HFF-Myc (cell line): ENCODE results near the gene APCDD1L.

Source experiments
- DNase-seq: peaks from one replicate; pipeline ENCODE4 v3.0.0-alpha.2; 2011; ENCODE audit warnings: low read depth; ENCODE audit errors: extremely low read depth
- H3K4me3 ChIP-seq: replicated peaks from 2 replicates; pipeline ENCODE4 v1.5.1; 2011; ENCODE audit warnings: low read depth, mild to moderate bottlenecking, control low read depth, low read length
- CTCF ChIP-seq: IDR thresholded peaks from 2 replicates; pipeline ENCODE4 v1.5.1; 2012; ENCODE audit warnings: mild to moderate bottlenecking, low read depth, low read length, control low read depth; ENCODE audit errors: missing control alignments

The APCDD1L gene

DNA sequence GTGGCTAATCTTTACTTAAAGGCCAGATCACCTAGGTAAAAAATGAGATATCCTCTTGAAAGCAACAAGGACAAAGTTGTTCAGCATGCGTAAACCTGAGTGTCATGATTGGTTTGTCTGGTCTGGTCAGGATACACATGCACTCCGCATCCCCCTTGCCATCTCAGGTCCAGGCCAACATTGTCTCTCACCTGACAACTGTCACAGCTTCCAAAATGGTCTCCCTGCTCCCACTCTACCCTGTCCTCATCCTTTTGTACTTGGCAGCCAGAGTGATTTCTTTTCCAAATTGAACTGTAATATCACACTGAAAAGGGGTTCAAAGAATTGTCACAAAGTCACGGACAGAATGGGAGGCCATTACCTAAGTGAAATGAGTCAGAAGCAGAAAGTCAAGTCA is 21.1 kb upstream of the APCDD1L start:
- TF ChIP-seq CTCF = no peak
- no peak for DNase-seq
- H3K4me3 ChIP-seq = no peak overlapping the region

GRCh38 chr20:58531657-58532056 is 16.5 kb upstream of the APCDD1L start:
- no peak for TF ChIP-seq CTCF
- no peak overlapping the region for H3K4me3 ChIP-seq
- DNase-seq = no peak

DNA sequence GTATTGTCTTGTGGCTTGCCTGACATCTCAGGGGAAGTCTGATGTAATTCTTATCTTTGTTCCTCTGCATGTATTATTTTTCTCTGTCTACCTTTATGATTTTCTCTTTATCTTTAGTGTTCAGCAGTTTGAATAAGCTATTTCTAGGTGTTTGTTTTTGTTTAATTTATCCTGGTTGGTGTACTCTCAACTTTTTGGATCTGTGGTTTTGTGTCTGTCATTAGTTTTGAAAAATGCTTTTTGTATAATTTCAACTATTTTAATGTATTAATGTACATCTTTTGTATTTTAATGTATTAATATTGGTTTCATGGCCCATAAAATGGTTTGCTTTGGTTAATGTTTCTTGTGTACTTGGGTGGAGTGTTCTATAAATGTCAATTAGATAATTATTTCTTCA is 15.9 kb upstream of the APCDD1L start:
- H3K4me3 ChIP-seq = no peak overlapping the region
- TF ChIP-seq CTCF = no peak
- DNase-seq = no peak

- no peak for DNase-seq
- TF ChIP-seq CTCF = no peak
- H3K4me3 ChIP-seq = no peak overlapping the region
Observed at GRCh38 chr20:58528412-58528811, 13.2 kb upstream of the APCDD1L start.

- H3K4me3 ChIP-seq = no peak overlapping the region
- DNase-seq = no peak
- no peak for TF ChIP-seq CTCF
Observed at GRCh38 chr20:58526411-58526810, 11.2 kb upstream of the APCDD1L start.

DNA sequence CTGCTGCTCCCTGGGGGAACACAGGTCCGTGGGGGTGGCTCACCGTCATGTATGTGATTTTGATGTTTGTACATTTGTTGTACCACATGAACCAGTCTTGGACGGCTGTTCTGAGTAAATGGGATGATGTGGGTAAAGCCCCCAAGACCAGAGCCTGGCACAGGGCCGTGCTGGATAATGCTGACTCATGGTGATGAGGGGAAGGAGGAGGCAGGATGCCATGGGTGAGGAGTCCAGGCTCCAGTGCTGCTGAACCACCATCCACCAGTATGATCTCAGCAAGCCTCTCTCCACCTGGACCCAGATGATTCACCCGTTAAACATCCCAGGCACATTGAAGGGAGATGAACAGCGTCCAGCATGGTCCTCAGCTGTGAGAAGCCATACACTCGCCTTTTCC is 9.6 kb upstream of the APCDD1L start:
- no peak overlapping the region for H3K4me3 ChIP-seq
- TF ChIP-seq CTCF = no peak
- DNase-seq = peak; percentile 36

DNA sequence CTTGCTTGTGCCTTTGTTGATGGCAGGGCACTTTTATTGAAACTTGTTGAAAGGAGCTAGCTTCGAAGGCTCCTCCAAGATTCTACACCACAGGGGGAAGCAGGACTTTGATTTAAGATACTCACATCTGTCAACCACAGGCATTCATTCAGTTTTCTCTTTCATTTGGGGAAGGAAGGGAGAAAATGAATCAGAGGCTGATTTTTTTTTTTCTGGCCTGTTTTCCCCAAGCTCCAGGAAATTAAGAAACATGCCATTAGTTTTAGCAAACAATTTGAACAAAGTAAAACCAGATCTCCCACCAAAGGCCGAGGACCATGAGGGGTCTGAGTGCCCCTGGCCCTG is 8.7 kb upstream of the APCDD1L start:
- no peak overlapping the region for H3K4me3 ChIP-seq
- no peak for DNase-seq
- TF ChIP-seq CTCF = no peak
